Brain microvascular endothelial cell (primary cell): ENCODE measurements around the gene RMND5B.
"Not testable (repeated sequence)": the region's sequence is repeated elsewhere in the genome, so short reads cannot be mapped to it uniquely, and the experiment has no call there.

Experiments used
- DNase-seq: peaks from one replicate; pipeline ENCODE4 v3.0.0-alpha.2; 2020
- H3K27ac ChIP-seq: fragments of 250-450 bp; sonication (Bioruptor Pico); 2 replicates; pipeline ENCODE4 v1.5.1; 2020; ENCODE audit warnings: mild to moderate bottlenecking, moderate library complexity
- H3K27me3 ChIP-seq: fragments of 250-450 bp; sonication (Bioruptor Pico); replicated peaks from 2 replicates; pipeline ENCODE4 v1.5.1; 2020; ENCODE audit warnings: mild to moderate bottlenecking
- H3K36me3 ChIP-seq: fragments of 250-450 bp; sonication (Bioruptor Pico); replicated peaks from 2 replicates; pipeline ENCODE4 v1.5.1; 2020; ENCODE audit warnings: mild to moderate bottlenecking
- H3K4me3 ChIP-seq: 2 replicates; pipeline ENCODE4 v1.5.1; 2011; ENCODE audit warnings: low read depth, mild to moderate bottlenecking, control low read depth, low read length, moderate library complexity
- CTCF ChIP-seq: IDR thresholded peaks from 2 replicates; pipeline ENCODE4 v1.5.1; 2011; ENCODE audit warnings: low read depth, mild to moderate bottlenecking, moderate library complexity, low read length, control low read depth, inconsistent platforms; ENCODE audit errors: missing control alignments
- in situ Hi-C: cut with HindIII; loops from 2 replicates; pipeline ENCODE4 v1.10.0; 2017; ENCODE audit warnings: low sequenced_read_pairs, low pct_ligation_motif_present

The RMND5B gene

GRCh38 chr5:178125253-178125906, 5.4 kb upstream of the RMND5B start:
- no peak overlapping the region for H3K27ac ChIP-seq
- in situ Hi-C loops = no loop called here
- TF ChIP-seq CTCF = no peak
- H3K27me3 ChIP-seq = no peaks in the 10 kb centered on the region
- H3K4me3 ChIP-seq = no peak overlapping the region
- H3K36me3 ChIP-seq = no peaks in the 10 kb centered on the region
- no peak for DNase-seq

- in situ Hi-C loops = no loop called here
- no peak for TF ChIP-seq CTCF
- no peak overlapping the region for H3K27ac ChIP-seq
- no peak overlapping the region for H3K4me3 ChIP-seq
- no peaks in the 10 kb centered on the region for H3K36me3 ChIP-seq
- H3K27me3 ChIP-seq = no peaks in the 10 kb centered on the region
- DNase-seq = no peak
Observed at GRCh38 chr5:178126556-178126955, 4.3 kb upstream of the RMND5B start.

GRCh38 chr5:178127300-178128009, 3.4 kb upstream of the RMND5B start:
- H3K4me3 ChIP-seq, H3K27ac ChIP-seq, in situ Hi-C loops, H3K36me3 ChIP-seq, H3K27me3 ChIP-seq, DNase-seq: not testable (repeated sequence)

GRCh38 chr5:178129296-178129695, 1.5 kb upstream of the RMND5B start:
- Histone ChIP-seq H3K27me3 (no peaks in the 10 kb centered on the region), H3K4me3 (no peak overlapping the region), H3K27ac (no peak overlapping the region), H3K36me3 (no peaks in the 10 kb centered on the region)
- DNase-seq = no peak
- no peak for TF ChIP-seq CTCF
- in situ Hi-C loops = no loop called here

- H3K36me3 ChIP-seq, H3K27me3 ChIP-seq, DNase-seq, in situ Hi-C loops: not testable (repeated sequence)
- Histone ChIP-seq H3K4me3 (peak overlapping the region; percentile 72), H3K27ac (peak overlapping the region; percentile 18)
Observed at GRCh38 chr5:178130234-178130575, 609 bp upstream of the RMND5B start.

GRCh38 chr5:178131446-178131996, 707 bp downstream of the RMND5B start:
- no peak for DNase-seq
- Histone ChIP-seq H3K36me3 (no peaks in the 10 kb centered on the region), H3K27me3 (no peaks in the 10 kb centered on the region), H3K4me3 (peak overlapping the region; percentile 72), H3K27ac (no peak overlapping the region)
- in situ Hi-C loops = no loop called here
- TF ChIP-seq CTCF = no peak
